Mesothelial cell of epicardium (in vitro differentiated cells): ENCODE measurements around the gene MYH11. TPM values are rescaled to one million over a fixed set of nuclear protein-coding genes. Genes with fewer than 3 reads are reported as not detected.

Experiments
- DNase-seq, 2 experiments: peaks; one replicate each; pipeline ENCODE4 v3.0.0; 2021; ENCODE audit warnings: low spot score in 2 of 2; ENCODE audit not compliant: unreplicated experiment in 2 of 2
- H3K27ac Mint-ChIP-seq: 2 replicates; pipeline ENCODE4 v1.8.0; 2021; ENCODE audit warnings: mixed read lengths
- H3K27me3 Mint-ChIP-seq: 2 replicates; pipeline ENCODE4 v1.8.0; 2021; ENCODE audit warnings: low read depth, mixed read lengths
- H3K36me3 Mint-ChIP-seq: 2 replicates; pipeline ENCODE4 v1.8.0; 2021; ENCODE audit warnings: mixed read lengths
- H3K4me1 Mint-ChIP-seq: 2 replicates; pipeline ENCODE4 v1.8.0; 2021; ENCODE audit warnings: mixed read lengths
- H3K4me3 Mint-ChIP-seq: 2 replicates; pipeline ENCODE4 v1.8.0; 2021; ENCODE audit warnings: mild to moderate bottlenecking, moderate library complexity, mixed read lengths
- H3K9me3 Mint-ChIP-seq: 2 replicates; pipeline ENCODE4 v1.8.0; 2021; ENCODE audit warnings: mixed read lengths
- CTCF ChIP-seq: fragments of 200-600 bp; sonication (generic); IDR thresholded peaks from one replicate; pipeline ENCODE4 v1.5.0; 2021; ENCODE audit warnings: antibody characterized with exemption; ENCODE audit not compliant: unreplicated experiment
- total RNA-seq: library from RNA; stranded (reverse); gene quantifications from 3 replicates; pipeline ENCODE4 v1.2.1, GENCODE V29; 2021

Gene MYH11
- total RNA-seq, 1 donor from 2014 or later = 0.58 TPM

DNA sequence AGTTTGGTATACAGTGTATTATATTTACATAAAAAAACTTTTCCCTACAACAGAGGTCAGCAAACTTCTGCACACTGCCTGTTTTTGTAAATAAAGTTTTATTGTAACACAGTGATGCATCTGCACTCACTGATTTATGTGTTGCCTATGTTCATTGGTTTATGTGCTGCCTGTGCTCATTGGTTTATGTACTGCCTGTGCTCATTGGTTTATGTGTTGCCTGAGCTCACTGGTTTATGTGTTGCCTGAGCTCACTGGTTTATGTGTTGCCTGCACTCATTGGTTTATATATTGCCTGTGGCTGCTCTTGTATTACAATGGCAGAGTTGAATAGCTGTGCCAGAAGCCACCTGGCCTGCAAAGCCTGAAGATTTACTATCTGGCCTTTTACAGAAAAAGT lies 81.6 kb downstream of the MYH11 start:
- DNase-seq = no peak

GRCh38 chr16:15773968-15774367 lies 82.9 kb downstream of the MYH11 start:
- Mint-ChIP-seq H3K27ac (no peak overlapping the region), H3K36me3 (no peaks in the 10 kb centered on the region), H3K4me3 (no peak overlapping the region), H3K9me3 (no peaks in the 10 kb centered on the region), H3K27me3 (peaks cover 60% of the 10 kb centered on the region), H3K4me1 (no peaks in the 10 kb centered on the region)
- DNase-seq = no peak
- TF ChIP-seq CTCF = no peak

More for the DNA sequence above, 81.6 kb downstream of the MYH11 start:
- no peaks in the 10 kb centered on the region for H3K4me1 Mint-ChIP-seq
- TF ChIP-seq CTCF = no peak
- no peaks in the 10 kb centered on the region for H3K36me3 Mint-ChIP-seq
- H3K9me3 Mint-ChIP-seq = no peaks in the 10 kb centered on the region
- no peak overlapping the region for H3K27ac Mint-ChIP-seq
- peaks cover 68% of the 10 kb centered on the region for H3K27me3 Mint-ChIP-seq
- no peak overlapping the region for H3K4me3 Mint-ChIP-seq

- Mint-ChIP-seq H3K9me3 (no peaks in the 10 kb centered on the region), H3K4me1 (no peaks in the 10 kb centered on the region), H3K27ac (no peak overlapping the region)
Measured at GRCh38 chr16:15772579-15773293, 84.1 kb downstream of the MYH11 start.

GRCh38 chr16:15771694-15772093 lies 85.1 kb downstream of the MYH11 start:
- no peak for DNase-seq
- H3K36me3 Mint-ChIP-seq = no peaks in the 10 kb centered on the region
- TF ChIP-seq CTCF = no peak
- no peaks in the 10 kb centered on the region for H3K4me1 Mint-ChIP-seq
- no peak overlapping the region for H3K27ac Mint-ChIP-seq
- H3K9me3 Mint-ChIP-seq = no peaks in the 10 kb centered on the region
- no peak overlapping the region for H3K4me3 Mint-ChIP-seq
- peaks cover 46% of the 10 kb centered on the region for H3K27me3 Mint-ChIP-seq

More at GRCh38 chr16:15772579-15773293, 84.1 kb downstream of the MYH11 start:
- Mint-ChIP-seq H3K4me3 (no peak overlapping the region), H3K27me3 (peaks cover 53% of the 10 kb centered on the region), H3K36me3 (no peaks in the 10 kb centered on the region)
- no peak for DNase-seq
- TF ChIP-seq CTCF = no peak

- Mint-ChIP-seq H3K27me3 (peaks cover 36% of the 10 kb centered on the region), H3K4me3 (no peak overlapping the region), H3K4me1 (no peaks in the 10 kb centered on the region), H3K27ac (no peak overlapping the region), H3K36me3 (no peaks in the 10 kb centered on the region), H3K9me3 (no peaks in the 10 kb centered on the region)
- no peak for TF ChIP-seq CTCF
- no peak for DNase-seq
Measured at GRCh38 chr16:15770512-15770911, 86.3 kb downstream of the MYH11 start.
